ENCODE data around the gene RALGPS1.

The RALGPS1 gene

DNA sequence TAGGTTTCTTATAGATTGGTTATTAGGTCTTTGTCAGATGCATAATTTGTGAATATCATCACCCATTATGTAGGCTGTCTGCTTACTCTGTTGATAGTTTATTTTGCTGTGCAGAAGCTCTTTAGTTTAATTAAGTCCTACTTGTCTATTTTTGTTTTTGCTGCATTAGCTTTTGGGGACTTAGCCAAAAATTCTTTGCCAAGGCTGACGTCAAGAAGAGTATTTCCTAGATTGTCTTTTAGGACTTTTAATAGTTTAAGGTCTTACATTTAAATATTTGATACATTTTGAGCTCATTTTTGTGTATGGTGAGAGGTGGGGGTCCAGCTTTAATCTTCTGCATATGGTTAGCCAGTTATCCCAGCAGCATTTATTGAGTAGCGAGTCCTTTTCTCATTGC is 232.7 kb downstream of the RALGPS1 start:
- no peak for TF ChIP-seq MYC (IDR thresholded peaks at IDR 0.05; ENCODE audit: low read depth, low read length)
- TF ChIP-seq, protein P1, sequence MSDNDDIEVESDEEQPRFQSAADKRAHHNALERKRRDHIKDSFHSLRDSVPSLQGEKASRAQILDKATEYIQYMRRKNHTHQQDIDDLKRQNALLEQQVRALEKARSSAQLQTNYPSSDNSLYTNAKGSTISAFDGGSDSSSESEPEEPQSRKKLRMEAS (IDR thresholded peaks at IDR 0.05; ENCODE audit: low read depth, low read length), result no peak
- TF ChIP-seq POLR2A (IDR thresholded peaks at IDR 0.05; ENCODE audit: extremely low read depth, insufficient read length), result no peak
- TF ChIP-seq, protein P2, sequence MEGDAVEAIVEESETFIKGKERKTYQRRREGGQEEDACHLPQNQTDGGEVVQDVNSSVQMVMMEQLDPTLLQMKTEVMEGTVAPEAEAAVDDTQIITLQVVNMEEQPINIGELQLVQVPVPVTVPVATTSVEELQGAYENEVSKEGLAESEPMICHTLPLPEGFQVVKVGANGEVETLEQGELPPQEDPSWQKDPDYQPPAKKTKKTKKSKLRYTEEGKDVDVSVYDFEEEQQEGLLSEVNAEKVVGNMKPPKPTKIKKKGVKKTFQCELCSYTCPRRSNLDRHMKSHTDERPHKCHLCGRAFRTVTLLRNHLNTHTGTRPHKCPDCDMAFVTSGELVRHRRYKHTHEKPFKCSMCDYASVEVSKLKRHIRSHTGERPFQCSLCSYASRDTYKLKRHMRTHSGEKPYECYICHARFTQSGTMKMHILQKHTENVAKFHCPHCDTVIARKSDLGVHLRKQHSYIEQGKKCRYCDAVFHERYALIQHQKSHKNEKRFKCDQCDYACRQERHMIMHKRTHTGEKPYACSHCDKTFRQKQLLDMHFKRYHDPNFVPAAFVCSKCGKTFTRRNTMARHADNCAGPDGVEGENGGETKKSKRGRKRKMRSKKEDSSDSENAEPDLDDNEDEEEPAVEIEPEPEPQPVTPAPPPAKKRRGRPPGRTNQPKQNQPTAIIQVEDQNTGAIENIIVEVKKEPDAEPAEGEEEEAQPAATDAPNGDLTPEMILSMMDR (IDR thresholded peaks at IDR 0.05; ENCODE audit: low read depth, low read length), result no peak
- no peak overlapping the region for H3K4me3 ChIP-seq (ENCODE audit: low read depth, low read length)

GRCh38 chr9:127148014-127148413 is 233.4 kb downstream of the RALGPS1 start:
- no peak for DNase-seq (ENCODE audit: low read depth)
- TF ChIP-seq, protein P2 (IDR thresholded peaks at IDR 0.05; ENCODE audit: low read depth, low read length), result no peak
- TF ChIP-seq, protein P1 (IDR thresholded peaks at IDR 0.05; ENCODE audit: low read depth, low read length), result no peak
- TF ChIP-seq POLR2A (IDR thresholded peaks at IDR 0.05; ENCODE audit: extremely low read depth, insufficient read length) (no peak), MYC (IDR thresholded peaks at IDR 0.05; ENCODE audit: low read depth, low read length) (no peak)
- no peak overlapping the region for H3K4me3 ChIP-seq (ENCODE audit: low read depth, low read length)

More for the DNA sequence above, 232.7 kb downstream of the RALGPS1 start:
- no peak for DNase-seq (ENCODE audit: low read depth)

DNA sequence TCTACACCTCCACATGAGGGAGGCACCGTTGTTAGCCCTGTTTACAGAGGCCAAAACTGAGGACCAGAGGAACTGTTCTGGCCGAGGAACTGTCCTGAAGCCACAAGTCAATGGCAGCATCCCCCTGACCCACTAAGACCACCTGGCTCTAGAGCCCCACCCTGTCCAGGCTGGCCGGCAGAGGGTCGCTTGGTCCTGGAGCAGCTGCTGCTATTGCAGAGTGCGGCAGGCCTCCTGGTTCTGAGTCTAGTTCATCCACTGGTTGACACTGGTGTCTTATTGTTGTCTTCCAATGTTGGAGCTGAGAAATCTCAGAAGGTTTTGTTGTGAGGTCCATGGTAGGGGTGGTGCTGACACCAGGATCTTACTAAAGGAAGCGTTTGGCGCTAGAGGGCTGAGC is 234.4 kb downstream of the RALGPS1 start:
- no peak for DNase-seq (ENCODE audit: low read depth)
- TF ChIP-seq, protein P2 (IDR thresholded peaks at IDR 0.05; ENCODE audit: low read depth, low read length), result no peak
- TF ChIP-seq, protein P1 (IDR thresholded peaks at IDR 0.05; ENCODE audit: low read depth, low read length), result no peak
- TF ChIP-seq POLR2A (IDR thresholded peaks at IDR 0.05; ENCODE audit: extremely low read depth, insufficient read length) (no peak), MYC (IDR thresholded peaks at IDR 0.05; ENCODE audit: low read depth, low read length) (no peak)
- no peak overlapping the region for H3K4me3 ChIP-seq (ENCODE audit: low read depth, low read length)

DNA sequence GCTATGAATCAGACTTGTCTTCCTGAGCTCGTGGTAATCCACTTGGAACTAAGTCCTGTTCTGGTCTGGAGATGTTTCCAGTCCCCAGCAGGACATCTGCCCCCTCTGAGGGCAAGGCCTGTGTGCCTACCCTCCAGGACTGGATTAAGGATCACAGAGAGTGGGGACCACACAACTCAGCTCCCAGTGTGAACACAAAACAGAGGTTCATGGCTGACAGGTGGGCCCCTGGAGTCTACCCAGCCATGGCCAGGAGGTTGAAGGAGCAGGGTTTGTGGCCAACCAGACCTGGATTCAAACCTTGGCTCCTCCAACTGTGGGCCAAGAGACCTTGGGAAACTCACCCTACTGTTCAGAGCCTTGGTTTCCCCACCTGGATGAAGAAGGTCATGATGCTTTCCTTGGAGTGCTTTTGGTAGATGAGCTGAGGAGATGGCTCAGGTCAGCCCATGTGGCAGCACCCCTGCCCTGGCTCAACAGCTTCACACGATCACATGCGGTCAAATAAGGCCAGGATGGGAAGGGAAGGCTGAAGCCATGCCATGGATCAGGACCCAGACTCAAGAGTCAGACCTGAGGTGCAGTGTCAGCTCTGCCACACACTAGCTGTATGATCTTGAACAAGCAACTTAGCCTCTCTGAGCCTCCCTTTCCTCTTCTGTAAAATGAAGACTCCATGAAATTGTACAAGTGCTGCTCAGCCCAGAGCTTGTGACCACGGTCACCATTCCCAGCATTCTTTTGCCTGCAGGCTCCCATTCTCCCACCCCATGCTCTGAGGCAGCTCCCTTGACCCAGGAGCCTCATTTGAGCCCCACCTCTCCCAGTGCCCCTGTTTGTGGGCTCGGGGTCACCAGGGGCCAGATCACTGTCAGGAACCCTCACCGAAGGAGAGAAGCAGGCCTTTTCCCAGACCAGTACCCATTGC is 235.1 kb downstream of the RALGPS1 start:
- no peak for DNase-seq (ENCODE audit: low read depth)
- TF ChIP-seq POLR2A (IDR thresholded peaks at IDR 0.05; ENCODE audit: extremely low read depth, insufficient read length), result no peak
- TF ChIP-seq, protein P1 (IDR thresholded peaks at IDR 0.05; ENCODE audit: low read depth, low read length), result no peak
- no peak for TF ChIP-seq MYC (IDR thresholded peaks at IDR 0.05; ENCODE audit: low read depth, low read length)
- TF ChIP-seq, protein P2 (IDR thresholded peaks at IDR 0.05; ENCODE audit: low read depth, low read length), result no peak

DNA sequence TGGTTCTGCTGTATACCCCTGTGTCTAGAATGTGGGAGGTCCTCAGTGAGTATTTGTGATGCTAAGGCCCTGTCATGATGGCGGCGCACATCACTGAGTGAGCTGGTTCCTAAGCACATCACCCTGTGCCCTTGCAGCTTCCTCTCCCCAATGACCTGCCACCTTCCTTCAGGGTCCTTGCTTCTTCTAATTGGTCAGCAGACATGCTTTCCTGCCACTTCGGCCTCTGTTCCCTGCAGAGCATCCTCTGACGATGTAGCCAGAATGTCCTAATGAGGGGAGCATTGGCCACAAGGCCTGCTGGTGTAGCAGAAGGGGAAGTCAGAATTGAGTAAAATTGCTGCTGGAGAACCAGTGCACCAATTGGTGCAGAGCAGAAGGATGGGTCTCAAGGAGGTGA is 238.9 kb downstream of the RALGPS1 start:
- no peak overlapping the region for H3K4me3 ChIP-seq (ENCODE audit: low read depth, low read length)
- TF ChIP-seq, protein P1 (IDR thresholded peaks at IDR 0.05; ENCODE audit: low read depth, low read length), result no peak
- TF ChIP-seq MYC (IDR thresholded peaks at IDR 0.05; ENCODE audit: low read depth, low read length) (no peak), POLR2A (IDR thresholded peaks at IDR 0.05; ENCODE audit: extremely low read depth, insufficient read length) (no peak)
- TF ChIP-seq, protein P2 (IDR thresholded peaks at IDR 0.05; ENCODE audit: low read depth, low read length), result no peak
- DNase-seq (ENCODE audit: low read depth), result no peak

More for the DNA sequence above, 235.1 kb downstream of the RALGPS1 start:
- no peak overlapping the region for H3K4me3 ChIP-seq (ENCODE audit: low read depth, low read length)
